AG04450 (cell line): ENCODE data around the gene ZNF350. TPM values are rescaled to one million over a fixed set of nuclear protein-coding genes. Genes with fewer than 3 reads are reported as not detected.
"Not testable (repeated sequence)": the region's sequence is repeated elsewhere in the genome, so short reads cannot be mapped to it uniquely, and the experiment has no call there.

ENCODE experiments used
- CTCF ChIA-PET: fragments of 300-600, 350-600 bp; formaldehyde crosslinking; extraction: SDS; loops from one replicate; lab custom pipeline; 2022; ENCODE audit warnings: antibody characterized with exemption, inconsistent platforms; lab: Charles Lee
- POLR2A ChIA-PET: fragments of 350-600 bp; formaldehyde crosslinking; extraction: SDS; loops from one replicate; lab custom pipeline; 2021; ENCODE audit warnings: antibody characterized with exemption, inconsistent platforms; lab: Yijun Ruan, JAX
- DNase-seq: peaks from one replicate; pipeline ENCODE4 v3.0.0-alpha.2; 2011; ENCODE audit warnings: low read depth, low spot score
- H3K27ac ChIP-seq: one replicate; pipeline ENCODE4 v1.5.1; 2012; ENCODE audit warnings: low read depth, low read length, control low read depth
- H3K27me3 ChIP-seq: one replicate; pipeline ENCODE4 v1.6.0; 2012; ENCODE audit warnings: low read length; ENCODE audit not compliant: control insufficient read depth, insufficient read depth
- H3K4me3 ChIP-seq: 2 replicates; pipeline ENCODE4 v1.5.1; 2011; ENCODE audit warnings: mild to moderate bottlenecking, low read depth, low read length, control low read depth
- H3K9me3 ChIP-seq: 2 replicates; pipeline ENCODE4 v1.5.1; 2012; ENCODE audit warnings: low read length; ENCODE audit not compliant: control insufficient read depth, insufficient read depth
- polyA plus RNA-seq: library from polyadenylated mRNA; depleted of rRNA; stranded (reverse); fragments of >200 nt; gene quantifications from 2 replicates; pipeline ENCODE4 v1.2.3, GENCODE V29; 2011
- TF ChIP-seq, protein P1 (sequence below): IDR thresholded peaks from 2 replicates; pipeline ENCODE4 v1.5.1; 2011; ENCODE audit warnings: low read depth, low read length, control low read depth, inconsistent platforms

ZNF350 gene
- polyA plus RNA-seq, 1 experiment = 9.4 TPM

DNA sequence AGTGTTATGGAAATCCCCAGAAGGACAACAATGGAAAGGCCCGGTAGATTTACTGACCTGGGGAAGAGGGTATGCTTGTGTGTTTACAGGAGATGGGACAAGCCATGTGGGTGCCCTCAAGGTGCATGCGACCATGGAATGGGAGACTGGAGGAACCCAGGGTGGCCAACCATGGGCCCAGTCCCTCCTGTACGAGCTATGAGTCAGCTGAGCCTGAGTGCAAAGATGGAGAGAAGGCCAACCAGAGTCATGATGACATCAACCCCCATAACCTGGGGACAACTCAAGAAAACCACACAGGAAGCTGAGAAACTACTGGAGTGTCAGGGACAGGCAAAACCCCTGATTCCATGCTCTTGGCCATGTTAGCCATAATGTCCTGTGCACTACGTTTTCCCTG, 7.8 kb downstream of the ZNF350 start:
- H3K4me3 ChIP-seq = no peak overlapping the region
- peaks cover 48% of the 10 kb centered on the region for H3K9me3 ChIP-seq
- H3K27ac ChIP-seq = no peak overlapping the region
- no peak for DNase-seq
- ChIA-PET CTCF (no interaction called here), POLR2A (no interaction called here)
- no peaks in the 10 kb centered on the region for H3K27me3 ChIP-seq
- TF ChIP-seq, protein P1, sequence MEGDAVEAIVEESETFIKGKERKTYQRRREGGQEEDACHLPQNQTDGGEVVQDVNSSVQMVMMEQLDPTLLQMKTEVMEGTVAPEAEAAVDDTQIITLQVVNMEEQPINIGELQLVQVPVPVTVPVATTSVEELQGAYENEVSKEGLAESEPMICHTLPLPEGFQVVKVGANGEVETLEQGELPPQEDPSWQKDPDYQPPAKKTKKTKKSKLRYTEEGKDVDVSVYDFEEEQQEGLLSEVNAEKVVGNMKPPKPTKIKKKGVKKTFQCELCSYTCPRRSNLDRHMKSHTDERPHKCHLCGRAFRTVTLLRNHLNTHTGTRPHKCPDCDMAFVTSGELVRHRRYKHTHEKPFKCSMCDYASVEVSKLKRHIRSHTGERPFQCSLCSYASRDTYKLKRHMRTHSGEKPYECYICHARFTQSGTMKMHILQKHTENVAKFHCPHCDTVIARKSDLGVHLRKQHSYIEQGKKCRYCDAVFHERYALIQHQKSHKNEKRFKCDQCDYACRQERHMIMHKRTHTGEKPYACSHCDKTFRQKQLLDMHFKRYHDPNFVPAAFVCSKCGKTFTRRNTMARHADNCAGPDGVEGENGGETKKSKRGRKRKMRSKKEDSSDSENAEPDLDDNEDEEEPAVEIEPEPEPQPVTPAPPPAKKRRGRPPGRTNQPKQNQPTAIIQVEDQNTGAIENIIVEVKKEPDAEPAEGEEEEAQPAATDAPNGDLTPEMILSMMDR = no peak

DNA sequence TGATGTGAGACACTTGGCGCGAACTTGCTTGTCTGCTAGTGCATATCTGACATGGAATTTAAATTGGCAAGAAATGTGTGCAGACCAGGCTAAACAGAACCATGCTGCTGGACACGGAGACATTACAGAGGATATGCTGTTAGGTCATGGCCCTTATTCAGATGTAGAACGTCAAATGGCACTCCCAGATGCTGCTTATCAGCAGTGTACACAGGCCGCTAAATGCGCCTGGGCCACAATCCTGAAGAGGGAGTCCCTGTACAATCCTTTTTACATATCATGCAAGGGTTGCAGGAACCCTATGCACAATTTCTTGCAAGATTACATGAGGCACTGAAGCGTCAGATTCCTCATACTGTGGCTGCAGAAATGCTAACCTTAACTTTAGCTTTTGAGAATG, 9.3 kb downstream of the ZNF350 start:
- Histone ChIP-seq H3K27me3 (no peaks in the 10 kb centered on the region), H3K27ac (no peak overlapping the region), H3K4me3 (no peak overlapping the region), H3K9me3 (peaks cover 45% of the 10 kb centered on the region)
- POLR2A ChIA-PET = no interaction called here
- TF ChIP-seq, protein P1 = no peak
- no peak for DNase-seq
- CTCF ChIA-PET = no interaction called here

GRCh38 chr19:51976852-51977251, 9.8 kb downstream of the ZNF350 start:
- H3K4me3 ChIP-seq = no peak overlapping the region
- CTCF ChIA-PET = no interaction called here
- no peak overlapping the region for H3K27ac ChIP-seq
- POLR2A ChIA-PET = no interaction called here
- peaks cover 48% of the 10 kb centered on the region for H3K9me3 ChIP-seq
- no peaks in the 10 kb centered on the region for H3K27me3 ChIP-seq
- no peak for DNase-seq
- TF ChIP-seq, protein P1 = no peak

DNA sequence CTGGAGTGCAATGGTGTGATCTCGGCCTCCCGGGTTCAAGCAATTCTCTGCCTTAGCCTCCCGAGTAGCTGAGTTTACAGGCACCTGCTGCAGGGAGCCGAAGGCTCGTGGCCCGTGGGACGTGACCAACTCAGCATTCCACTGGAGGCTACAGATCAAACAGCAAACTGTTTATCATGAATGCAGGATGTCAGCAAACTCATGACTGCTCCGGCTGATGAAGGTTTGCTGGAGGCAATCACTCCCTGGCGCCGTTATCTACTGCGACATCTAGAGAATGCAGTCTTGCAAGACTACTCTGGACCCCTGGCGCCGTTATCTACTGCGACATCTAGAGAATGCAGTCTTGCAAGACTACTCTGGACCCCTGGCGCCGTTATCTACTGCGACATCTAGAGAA, 10.9 kb downstream of the ZNF350 start:
- CTCF ChIA-PET, H3K4me3 ChIP-seq, H3K27ac ChIP-seq, DNase-seq, H3K27me3 ChIP-seq: not testable (repeated sequence)
- peaks cover 54% of the 10 kb centered on the region for H3K9me3 ChIP-seq
- POLR2A ChIA-PET = interaction anchor here (0.7 kb wide), 1 partner anchor 272 kb away, joined by 4 read pairs; no protein-coding TSS in a partner anchor

DNA sequence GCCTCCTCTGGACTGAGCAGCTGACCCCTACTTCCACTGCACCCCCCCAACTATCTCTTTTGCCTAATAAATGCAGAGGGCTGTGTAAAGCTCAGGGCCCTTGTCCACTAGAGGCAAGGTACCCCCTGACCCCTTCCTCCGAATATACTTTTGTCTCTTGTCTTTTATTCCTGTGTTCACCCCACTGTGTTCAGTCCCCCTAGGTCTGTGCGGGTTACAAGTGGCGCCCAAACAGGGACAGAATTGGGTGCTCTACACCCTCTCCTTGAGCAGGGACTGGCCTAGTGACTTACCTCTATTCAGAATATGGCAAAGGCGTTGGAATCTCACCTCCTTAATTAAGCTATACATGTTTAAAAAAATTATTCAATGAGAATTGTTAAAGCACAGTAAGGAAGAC, 15.0 kb downstream of the ZNF350 start:
- POLR2A ChIA-PET = no interaction called here

More for the DNA sequence above, 15.0 kb downstream of the ZNF350 start:
- TF ChIP-seq, protein P1 = no peak
- H3K4me3 ChIP-seq = no peak overlapping the region
- DNase-seq = no peak
- H3K27ac ChIP-seq = no peak overlapping the region
- CTCF ChIA-PET = no interaction called here
- H3K9me3 ChIP-seq = peaks cover 64% of the 10 kb centered on the region
- no peaks in the 10 kb centered on the region for H3K27me3 ChIP-seq
